GM21360 (cell line): ENCODE data around the gene RNF34.

ENCODE experiments used
- ATAC-seq: cut with Tn5 transposase; IDR thresholded peaks from one replicate; pipeline ENCODE4 v1.9.1; 2021; ENCODE audit warnings: mild to moderate bottlenecking, moderate library complexity; ENCODE audit not compliant: unreplicated experiment

The RNF34 gene

GRCh38 chr12:121388421-121388981, 11.4 kb upstream of the RNF34 start:
- no peak for ATAC-seq

DNA sequence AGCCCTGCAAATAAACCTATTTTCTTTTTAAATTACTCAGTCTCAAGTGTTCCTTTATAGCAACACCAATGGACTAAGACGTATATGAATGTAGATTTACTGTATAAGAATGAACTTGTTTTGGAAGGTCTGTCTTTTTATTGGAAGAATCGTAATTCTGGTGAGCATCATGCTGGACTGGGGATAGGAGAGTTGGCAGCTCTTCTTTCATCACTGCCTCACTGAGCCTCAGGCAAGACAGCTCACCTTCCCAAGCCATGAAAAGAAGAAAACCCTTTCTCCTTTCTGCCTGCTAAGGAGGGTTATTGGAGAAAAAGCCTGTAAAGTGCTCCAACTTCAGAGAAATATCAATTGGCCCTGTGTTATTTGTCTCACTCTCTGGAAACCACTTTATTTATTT, 9.1 kb upstream of the RNF34 start:
- no peak for ATAC-seq

GRCh38 chr12:121391619-121392324, 8.1 kb upstream of the RNF34 start:
- no peak for ATAC-seq

GRCh38 chr12:121392325-121392716, 7.6 kb upstream of the RNF34 start:
- no peak for ATAC-seq

DNA sequence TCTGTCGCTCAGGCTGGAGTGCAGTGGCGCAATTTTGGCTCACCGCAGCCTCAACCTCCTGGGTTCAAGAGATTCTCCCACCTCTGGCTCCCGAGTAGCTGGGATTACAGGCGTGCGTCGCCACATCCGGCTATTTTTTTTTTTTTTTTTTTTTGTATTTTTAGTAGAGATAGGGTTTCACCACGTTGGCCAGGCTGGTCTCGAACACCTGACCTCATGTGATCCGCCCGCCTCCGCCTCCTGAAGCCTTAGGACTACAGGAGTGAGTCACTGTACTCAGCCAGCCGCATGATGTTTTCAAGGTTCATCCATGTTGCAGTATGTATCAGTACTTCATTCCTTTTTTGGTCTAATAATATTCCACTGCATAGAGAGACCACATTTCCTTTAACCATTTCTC, 2.4 kb upstream of the RNF34 start:
- ATAC-seq = no peak

DNA sequence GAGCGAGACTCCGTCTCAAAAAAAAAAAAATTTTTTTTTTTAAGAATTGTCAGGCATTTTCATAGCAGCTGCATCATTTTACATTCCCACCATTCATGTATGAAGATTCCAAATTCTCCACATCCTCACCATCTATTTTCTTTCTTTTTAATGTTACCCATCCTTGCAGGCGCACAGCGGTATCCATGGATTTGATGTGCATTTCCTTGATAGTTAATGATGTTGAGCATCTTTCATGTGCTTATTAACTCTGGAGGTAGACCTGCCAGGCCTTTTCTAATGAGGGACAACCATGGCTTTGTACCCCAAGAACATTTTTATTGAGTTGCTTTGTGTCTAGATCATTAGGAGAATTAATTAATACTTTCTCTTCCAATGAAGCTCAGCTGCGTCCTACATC, 1.6 kb upstream of the RNF34 start:
- ATAC-seq = no peak

DNA sequence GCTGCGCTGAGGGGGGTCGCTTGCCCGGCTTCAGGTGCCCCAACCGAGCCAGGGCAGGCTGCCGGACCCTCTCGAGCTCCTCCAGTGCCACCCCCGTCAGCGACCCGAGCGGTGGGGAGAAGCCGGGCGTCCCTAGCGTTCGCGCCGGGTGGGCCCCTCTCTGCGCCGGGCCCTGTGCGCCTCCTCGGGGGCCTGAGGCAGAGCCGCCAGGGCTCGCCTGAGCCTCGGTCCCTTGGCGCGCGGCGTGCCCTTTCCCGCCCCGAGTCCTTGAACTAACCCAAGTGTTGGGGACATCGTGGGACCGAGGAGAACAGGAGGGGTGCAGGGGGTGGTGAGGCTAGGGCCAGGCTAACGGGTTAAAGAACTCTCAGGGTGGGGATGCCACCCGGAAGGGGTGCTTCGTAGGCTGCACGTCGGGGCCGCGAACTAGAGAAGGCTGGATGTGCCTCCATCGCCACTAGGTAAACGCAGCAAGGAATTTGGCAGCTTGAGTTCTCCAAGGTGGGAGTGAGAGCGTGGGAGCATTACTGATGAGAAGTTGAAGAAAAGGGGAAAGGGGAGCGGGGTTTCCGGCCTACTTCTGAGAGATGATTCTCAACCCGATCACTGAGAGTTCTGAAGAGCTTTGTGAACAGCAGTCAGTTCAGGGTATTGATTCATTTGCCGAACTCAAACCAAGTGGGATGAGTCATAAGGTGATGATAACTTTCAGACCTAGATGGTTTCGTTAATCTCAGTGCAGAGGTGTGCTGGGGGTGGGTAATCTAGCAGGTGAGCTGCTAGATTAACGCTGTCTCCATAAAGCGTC, 618 bp downstream of the RNF34 start:
- ATAC-seq = peak; percentile 33

- no peak for ATAC-seq
These were observed 3.8 kb downstream of the RNF34 start for GRCh38 chr12:121403721-121404120.

DNA sequence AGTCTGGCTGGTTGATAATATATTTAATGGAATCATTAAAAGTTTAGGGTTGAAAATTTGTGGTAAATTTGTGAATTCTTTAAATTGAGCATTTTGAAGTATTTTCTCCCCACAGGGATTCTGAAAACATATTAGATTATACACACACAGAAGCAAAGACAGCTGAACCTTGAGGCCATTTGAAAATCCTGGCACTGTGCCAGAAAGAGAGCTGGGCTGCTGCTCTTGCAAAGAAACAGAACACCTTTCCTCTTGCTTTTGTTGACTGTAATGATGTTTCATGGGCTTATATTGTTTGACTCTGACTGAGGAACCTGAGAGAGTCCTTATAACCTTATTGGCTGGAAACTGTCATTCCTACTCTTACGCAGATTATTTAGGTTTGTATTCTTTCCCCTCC, 4.8 kb downstream of the RNF34 start:
- no peak for ATAC-seq

DNA sequence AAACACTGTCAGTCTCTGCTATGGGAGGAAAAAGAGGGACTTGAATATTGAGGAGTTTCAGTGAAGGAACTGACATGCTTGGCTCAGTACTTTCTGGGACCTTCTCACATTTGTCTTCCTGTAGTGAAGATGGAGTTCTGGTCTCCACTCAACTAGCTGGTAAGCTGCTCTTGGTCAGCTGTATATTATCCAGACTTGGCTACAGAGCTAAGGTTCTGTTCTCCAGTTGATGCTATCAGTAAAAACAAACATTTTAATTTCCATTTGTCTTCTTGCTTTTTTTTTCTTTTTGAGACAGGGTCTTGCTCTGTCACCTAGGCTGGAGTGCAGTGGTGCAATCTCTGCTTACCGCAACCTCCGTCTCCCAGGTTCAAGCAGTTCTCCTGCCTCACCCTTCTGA, 5.3 kb downstream of the RNF34 start:
- ATAC-seq = no peak

DNA sequence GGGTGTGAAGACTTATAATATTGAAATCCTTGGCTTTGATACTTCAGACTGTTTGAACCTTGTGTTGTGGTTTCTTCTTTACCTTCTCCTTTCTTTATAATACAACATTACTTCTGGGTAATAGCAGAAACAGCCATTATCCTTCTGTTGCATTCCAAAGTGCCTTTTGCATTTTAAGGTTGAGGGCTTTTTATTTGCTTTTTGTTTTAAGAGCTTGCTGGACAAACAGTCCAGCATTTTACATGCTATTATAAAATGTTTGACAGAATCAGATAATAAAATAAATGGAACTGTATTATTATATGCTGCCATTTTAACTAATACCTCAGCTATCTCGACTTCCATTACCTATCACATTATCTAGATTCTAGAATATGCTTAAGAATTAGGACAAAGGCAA, 14.0 kb downstream of the RNF34 start:
- no peak for ATAC-seq

- ATAC-seq = no peak
These were observed 17.9 kb downstream of the RNF34 start for GRCh38 chr12:121417847-121418246.

DNA sequence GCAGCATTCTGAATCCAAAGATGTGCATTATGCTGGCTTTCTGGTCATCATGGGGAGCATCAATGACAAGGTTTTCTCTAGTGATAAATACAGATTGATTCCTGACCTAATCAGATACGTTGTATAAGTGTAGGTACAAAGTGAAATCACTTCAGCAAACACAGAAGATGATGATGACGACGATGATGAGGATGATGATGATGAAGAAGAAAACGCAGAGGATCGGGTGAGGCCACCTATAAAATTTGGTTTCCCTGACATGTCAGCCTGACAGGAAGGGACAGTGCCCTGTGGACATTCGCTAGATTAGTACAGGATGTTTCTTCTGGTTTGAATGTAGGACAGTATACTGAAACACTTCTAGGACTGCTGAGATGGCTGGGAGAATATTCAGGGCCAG, 20.2 kb downstream of the RNF34 start:
- ATAC-seq = no peak

DNA sequence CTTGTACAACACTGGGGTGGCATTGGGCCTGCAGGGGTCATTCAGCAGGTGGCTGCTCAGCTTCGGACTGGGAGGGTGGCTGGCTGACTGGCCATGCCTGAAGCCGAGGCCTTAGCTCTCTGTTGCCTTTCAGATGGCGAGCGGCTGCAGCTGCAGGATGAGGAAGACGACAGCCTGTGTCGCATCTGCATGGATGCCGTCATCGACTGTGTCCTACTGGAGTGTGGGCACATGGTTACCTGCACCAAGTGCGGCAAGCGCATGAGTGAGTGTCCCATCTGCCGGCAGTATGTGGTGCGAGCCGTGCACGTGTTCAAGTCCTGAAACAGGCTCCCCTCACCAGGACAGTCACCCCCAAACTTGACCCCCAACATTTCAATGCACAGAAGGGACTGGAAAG, 23.3 kb downstream of the RNF34 start:
- ATAC-seq = no peak

DNA sequence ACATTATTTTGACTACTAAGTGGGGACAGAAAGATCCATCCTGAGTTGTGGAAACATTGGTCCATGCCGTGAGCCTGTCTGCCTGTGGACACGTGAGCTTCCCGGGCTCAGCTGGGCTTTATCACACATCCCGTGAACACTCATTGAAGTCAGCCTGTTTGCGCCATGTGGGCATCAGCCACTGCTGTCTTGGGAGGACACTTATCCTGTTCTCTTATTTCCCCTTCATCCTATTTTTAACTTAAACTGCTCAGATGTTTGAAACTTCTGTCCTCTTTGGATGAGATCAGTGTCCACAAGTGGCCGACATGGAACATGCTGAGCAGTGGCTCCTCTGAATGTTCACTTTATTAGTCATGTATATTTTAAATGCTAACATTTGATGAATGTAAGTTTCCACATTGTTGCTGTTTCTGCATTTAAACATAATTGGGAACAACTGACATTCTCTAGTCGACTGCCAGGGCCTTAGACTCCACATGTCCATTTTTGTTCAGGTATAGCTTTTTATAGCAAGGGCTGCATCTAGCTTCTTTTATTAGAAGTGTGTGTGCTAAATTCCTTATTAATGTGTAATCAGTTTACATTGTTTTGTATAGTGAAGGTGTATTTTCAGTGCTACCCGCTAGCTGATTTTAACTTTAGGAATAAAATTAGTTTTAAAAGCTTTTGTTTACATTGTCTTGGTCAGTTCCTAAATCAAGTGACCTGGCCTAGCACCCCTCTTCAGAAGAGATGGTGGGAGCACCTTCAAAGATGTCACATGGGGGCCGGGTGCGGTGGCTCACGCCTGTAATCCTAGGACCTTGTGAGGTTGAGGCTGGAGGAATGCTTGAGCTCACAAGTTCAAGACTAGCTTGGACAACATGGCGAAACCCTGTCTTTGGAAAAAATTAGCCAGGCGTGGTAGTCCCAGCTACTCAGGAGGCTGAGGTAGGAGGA, 24.0 kb downstream of the RNF34 start:
- no peak for ATAC-seq

GRCh38 chr12:121424624-121424975, 24.7 kb downstream of the RNF34 start:
- ATAC-seq = no peak

GRCh38 chr12:121427556-121428050, 27.7 kb downstream of the RNF34 start:
- ATAC-seq = no peak

DNA sequence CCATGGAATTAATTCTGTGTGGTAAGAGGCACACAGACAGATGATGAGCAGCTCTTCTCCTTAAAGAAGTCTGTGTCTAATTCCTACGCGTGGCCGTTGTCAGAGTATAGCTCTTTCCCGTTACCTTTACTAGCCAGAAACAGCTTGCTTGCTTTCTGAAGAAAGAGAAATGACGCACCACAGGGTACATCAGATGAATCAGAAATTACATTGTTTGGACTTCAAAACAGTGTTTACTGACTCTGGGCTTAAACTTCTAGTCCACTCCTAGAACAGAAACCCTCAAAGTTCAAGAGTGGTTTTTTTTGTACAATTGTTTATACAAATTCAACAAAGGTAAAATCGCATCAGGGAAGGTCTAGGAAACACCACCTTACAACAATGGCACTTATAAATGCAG, 29.0 kb downstream of the RNF34 start:
- no peak for ATAC-seq

DNA sequence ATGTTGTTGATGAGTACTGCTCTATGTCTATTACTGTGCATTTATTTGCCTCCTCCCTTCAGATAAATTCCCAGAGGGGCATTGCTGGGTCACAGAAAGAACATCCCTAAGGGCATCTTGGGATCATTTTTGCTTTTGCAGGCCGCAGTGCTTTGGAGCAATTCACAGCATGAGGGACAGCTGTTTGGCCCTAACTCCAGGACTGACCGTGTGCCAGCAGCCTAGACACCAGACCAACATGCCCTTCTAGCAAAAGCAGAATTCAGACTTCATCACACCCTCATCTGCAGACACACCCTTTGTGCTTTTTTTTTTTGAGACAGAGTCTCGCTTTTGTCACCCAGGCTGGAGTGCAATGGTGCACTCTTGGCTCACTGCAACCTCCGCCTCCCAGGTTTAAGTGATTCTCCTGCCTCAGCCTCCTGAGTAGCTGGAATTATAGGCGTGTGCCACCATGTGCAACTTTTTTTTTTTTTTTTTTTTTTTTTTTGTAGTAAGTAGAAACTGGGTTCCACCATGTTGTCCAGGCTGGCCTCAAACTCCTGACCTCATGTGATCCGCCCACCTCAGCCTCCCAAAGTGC, 31.0 kb downstream of the RNF34 start:
- no peak for ATAC-seq

GRCh38 chr12:121432740-121433480, 33.0 kb downstream of the RNF34 start:
- no peak for ATAC-seq
